Neural progenitor cell (in vitro differentiated cells): ENCODE data around the gene TMEM183A. TPM values are rescaled to one million over a fixed set of nuclear protein-coding genes. Genes with fewer than 3 reads are reported as not detected.

Experiments
- DNase-seq: peaks from one replicate; pipeline ENCODE4 v3.0.0-alpha.2; 2016; ENCODE audit warnings: low spot score
- H2AFZ ChIP-seq: fragments of 200-600 bp; sonication (generic); replicated peaks from 2 replicates; pipeline ENCODE4 v1.6.1; 2016; ENCODE audit warnings: antibody characterized with exemption
- H3F3A ChIP-seq: fragments of 200-600 bp; sonication (generic); 2 replicates; pipeline ENCODE4 v1.6.1; 2016; ENCODE audit warnings: antibody characterized with exemption, low read depth
- H3K27ac ChIP-seq: fragments of 200-600 bp; sonication (generic); 2 replicates; pipeline ENCODE4 v1.5.1; 2016; ENCODE audit warnings: mild to moderate bottlenecking
- H3K27me3 ChIP-seq: fragments of 200-600 bp; sonication (generic); 2 replicates; pipeline ENCODE4 v1.6.1; 2016; ENCODE audit warnings: mild to moderate bottlenecking, moderate library complexity
- H3K36me3 ChIP-seq: fragments of 200-600 bp; sonication (generic); 2 replicates; pipeline ENCODE4 v1.5.1; 2016
- H3K4me1 ChIP-seq: fragments of 200-600 bp; sonication (generic); 2 replicates; pipeline ENCODE4 v1.6.1; 2016; ENCODE audit warnings: mixed run types
- H3K4me2 ChIP-seq: fragments of 200-600 bp; sonication (generic); 2 replicates; pipeline ENCODE4 v1.6.1; 2016
- H3K4me3 ChIP-seq: fragments of 200-600 bp; sonication (generic); 2 replicates; pipeline ENCODE4 v1.5.1; 2016
- H3K79me2 ChIP-seq: fragments of 200-600 bp; sonication (generic); 2 replicates; pipeline ENCODE4 v1.6.1; 2016; ENCODE audit warnings: low read depth
- H3K9ac ChIP-seq: fragments of 200-600 bp; sonication (generic); 2 replicates; pipeline ENCODE4 v1.6.1; 2016
- H3K9me3 ChIP-seq: fragments of 200-600 bp; sonication (generic); 2 replicates; pipeline ENCODE4 v1.5.1; 2016; ENCODE audit warnings: low read depth
- H4K20me1 ChIP-seq: fragments of 200-600 bp; sonication (generic); 2 replicates; pipeline ENCODE4 v1.6.1; 2016; ENCODE audit warnings: low read depth
- H3K27ac Mint-ChIP-seq: 3 replicates; pipeline ENCODE4 v1.8.0; 2021; ENCODE audit warnings: mixed read lengths
- H3K27me3 Mint-ChIP-seq: 2 replicates; pipeline ENCODE4 v1.8.0; 2022; ENCODE audit warnings: low read depth, mild to moderate bottlenecking, inconsistent platforms, moderate library complexity, mixed read lengths; ENCODE audit not compliant: insufficient read depth
- H3K36me3 Mint-ChIP-seq: 3 replicates; pipeline ENCODE4 v1.8.0; 2021; ENCODE audit warnings: mixed read lengths
- H3K4me1 Mint-ChIP-seq: 3 replicates; pipeline ENCODE4 v1.8.0; 2021; ENCODE audit warnings: mixed read lengths
- H3K4me3 Mint-ChIP-seq: 3 replicates; pipeline ENCODE4 v1.8.0; 2021; ENCODE audit warnings: mild to moderate bottlenecking, moderate library complexity, mixed read lengths
- H3K9me3 Mint-ChIP-seq: 3 replicates; pipeline ENCODE4 v1.8.0; 2020; ENCODE audit warnings: mixed read lengths
- EZH2 ChIP-seq: fragments of 200-600 bp; sonication (generic); IDR thresholded peaks from 2 replicates; pipeline ENCODE4 v1.6.1; 2017; ENCODE audit warnings: antibody characterized with exemption, mild to moderate bottlenecking, moderate library complexity
- EZH2phosphoT487 ChIP-seq: fragments of 200-600 bp; sonication (generic); IDR thresholded peaks from 2 replicates; pipeline ENCODE4 v1.6.1; 2017; ENCODE audit warnings: antibody characterized with exemption
- total RNA-seq: library from RNA; depleted of rRNA; stranded (reverse); fragments of >200 nt; gene quantifications from 2 replicates; pipeline ENCODE4 v1.2.3, GENCODE V29; 2015; ENCODE audit warnings: low replicate concordance
- TF ChIP-seq, protein P1 (sequence below): fragments of 200-600 bp; sonication (generic); IDR thresholded peaks from 2 replicates; pipeline ENCODE4 v1.5.1; 2017; ENCODE audit warnings: antibody characterized with exemption, mild to moderate bottlenecking

Gene TMEM183A
- total RNA-seq, 1 donor from 2014 or later = 92.4 TPM

DNA sequence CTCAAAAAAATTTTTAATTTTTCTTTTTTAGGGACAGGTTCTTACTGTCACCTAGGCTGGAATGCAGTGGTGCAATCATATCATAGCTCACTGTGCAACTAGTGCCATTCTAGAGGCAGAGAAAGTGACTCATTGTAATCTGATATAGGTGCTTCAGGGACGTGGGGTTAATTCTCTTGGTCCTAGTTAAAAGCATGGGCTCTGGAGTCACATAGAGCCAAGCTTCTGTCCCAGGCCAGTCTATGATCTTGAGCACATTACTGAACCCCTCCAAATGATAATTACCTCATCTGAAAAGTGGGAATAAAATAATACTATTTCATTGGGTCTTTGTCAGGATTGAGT lies 47.9 kb upstream of the TMEM183A start:
- Histone ChIP-seq H3K4me2 (no peak overlapping the region), H3F3A (peaks cover 5% of the 10 kb centered on the region), H3K9ac (no peak overlapping the region), H3K4me3 (no peak overlapping the region), H3K9me3 (no peaks in the 10 kb centered on the region), H2AFZ (no peak overlapping the region), H3K79me2 (peaks cover 38% of the 10 kb centered on the region), H3K27ac (no peak overlapping the region), H3K4me1 (peaks cover 6% of the 10 kb centered on the region), H4K20me1 (peaks cover 36% of the 10 kb centered on the region), H3K36me3 (no peaks in the 10 kb centered on the region), H3K27me3 (peaks cover 8% of the 10 kb centered on the region)
- Mint-ChIP-seq H3K36me3 (no peaks in the 10 kb centered on the region), H3K4me1 (peaks cover 17% of the 10 kb centered on the region), H3K9me3 (no peaks in the 10 kb centered on the region), H3K27ac (no peak overlapping the region), H3K4me3 (peak overlapping the region; percentile 91), H3K27me3 (peaks cover 8% of the 10 kb centered on the region)
- no peak for TF ChIP-seq EZH2phosphoT487
- TF ChIP-seq, protein P1, sequence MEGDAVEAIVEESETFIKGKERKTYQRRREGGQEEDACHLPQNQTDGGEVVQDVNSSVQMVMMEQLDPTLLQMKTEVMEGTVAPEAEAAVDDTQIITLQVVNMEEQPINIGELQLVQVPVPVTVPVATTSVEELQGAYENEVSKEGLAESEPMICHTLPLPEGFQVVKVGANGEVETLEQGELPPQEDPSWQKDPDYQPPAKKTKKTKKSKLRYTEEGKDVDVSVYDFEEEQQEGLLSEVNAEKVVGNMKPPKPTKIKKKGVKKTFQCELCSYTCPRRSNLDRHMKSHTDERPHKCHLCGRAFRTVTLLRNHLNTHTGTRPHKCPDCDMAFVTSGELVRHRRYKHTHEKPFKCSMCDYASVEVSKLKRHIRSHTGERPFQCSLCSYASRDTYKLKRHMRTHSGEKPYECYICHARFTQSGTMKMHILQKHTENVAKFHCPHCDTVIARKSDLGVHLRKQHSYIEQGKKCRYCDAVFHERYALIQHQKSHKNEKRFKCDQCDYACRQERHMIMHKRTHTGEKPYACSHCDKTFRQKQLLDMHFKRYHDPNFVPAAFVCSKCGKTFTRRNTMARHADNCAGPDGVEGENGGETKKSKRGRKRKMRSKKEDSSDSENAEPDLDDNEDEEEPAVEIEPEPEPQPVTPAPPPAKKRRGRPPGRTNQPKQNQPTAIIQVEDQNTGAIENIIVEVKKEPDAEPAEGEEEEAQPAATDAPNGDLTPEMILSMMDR = no peak
- no peak for TF ChIP-seq EZH2
- no peak for DNase-seq

DNA sequence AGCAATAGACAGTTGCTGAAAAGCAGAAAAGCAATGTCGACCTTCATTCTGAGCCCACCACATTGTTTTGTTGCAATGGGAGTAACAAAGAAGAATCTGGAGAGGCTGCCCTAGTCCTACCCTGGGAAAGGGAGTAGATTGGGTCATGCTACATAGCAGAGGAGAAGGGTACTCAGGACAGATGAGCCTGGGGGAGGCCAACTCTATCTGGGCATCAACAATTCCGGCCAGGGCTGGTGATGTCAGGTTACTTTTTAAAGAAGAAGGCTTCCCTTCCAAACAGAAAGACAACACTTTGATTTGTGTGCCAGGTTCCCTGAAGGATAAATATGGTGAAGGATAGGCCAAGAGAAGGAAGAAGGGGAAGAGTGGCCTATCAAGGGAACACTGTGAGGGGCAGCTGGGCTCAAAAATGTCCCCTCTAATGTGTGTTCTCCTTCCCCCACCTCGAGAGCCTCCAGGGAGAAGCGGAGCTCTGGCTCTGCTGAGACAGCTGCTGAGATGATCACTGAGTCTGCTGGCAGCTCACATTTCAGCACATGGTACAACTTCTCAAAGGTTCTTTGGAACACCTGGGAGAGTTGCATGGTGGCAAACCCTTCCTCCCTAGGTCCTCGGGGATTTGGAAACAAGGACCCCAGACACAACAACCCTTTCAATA lies 45.8 kb upstream of the TMEM183A start:
- H3K27me3 Mint-ChIP-seq = peaks cover 11% of the 10 kb centered on the region
- H3K9me3 ChIP-seq = no peaks in the 10 kb centered on the region
- H3K4me3 ChIP-seq = no peak overlapping the region
- H3K4me2 ChIP-seq = no peak overlapping the region
- H3K27me3 ChIP-seq = peaks cover 8% of the 10 kb centered on the region
- H3K4me3 Mint-ChIP-seq = no peak overlapping the region
- H3K4me1 ChIP-seq = peaks cover 6% of the 10 kb centered on the region
- no peak overlapping the region for H2AFZ ChIP-seq
- H3K27ac Mint-ChIP-seq = no peak overlapping the region
- H3K27ac ChIP-seq = no peak overlapping the region
- no peaks in the 10 kb centered on the region for H3K36me3 ChIP-seq
- H3K36me3 Mint-ChIP-seq = peaks cover 2% of the 10 kb centered on the region
- TF ChIP-seq EZH2 = no peak
- no peak for DNase-seq
- H3K9ac ChIP-seq = no peak overlapping the region
- H4K20me1 ChIP-seq = peaks cover 16% of the 10 kb centered on the region
- H3F3A ChIP-seq = peaks cover 5% of the 10 kb centered on the region
- H3K4me1 Mint-ChIP-seq = peaks cover 20% of the 10 kb centered on the region
- H3K9me3 Mint-ChIP-seq = no peaks in the 10 kb centered on the region
- H3K79me2 ChIP-seq = peaks cover 17% of the 10 kb centered on the region

DNA sequence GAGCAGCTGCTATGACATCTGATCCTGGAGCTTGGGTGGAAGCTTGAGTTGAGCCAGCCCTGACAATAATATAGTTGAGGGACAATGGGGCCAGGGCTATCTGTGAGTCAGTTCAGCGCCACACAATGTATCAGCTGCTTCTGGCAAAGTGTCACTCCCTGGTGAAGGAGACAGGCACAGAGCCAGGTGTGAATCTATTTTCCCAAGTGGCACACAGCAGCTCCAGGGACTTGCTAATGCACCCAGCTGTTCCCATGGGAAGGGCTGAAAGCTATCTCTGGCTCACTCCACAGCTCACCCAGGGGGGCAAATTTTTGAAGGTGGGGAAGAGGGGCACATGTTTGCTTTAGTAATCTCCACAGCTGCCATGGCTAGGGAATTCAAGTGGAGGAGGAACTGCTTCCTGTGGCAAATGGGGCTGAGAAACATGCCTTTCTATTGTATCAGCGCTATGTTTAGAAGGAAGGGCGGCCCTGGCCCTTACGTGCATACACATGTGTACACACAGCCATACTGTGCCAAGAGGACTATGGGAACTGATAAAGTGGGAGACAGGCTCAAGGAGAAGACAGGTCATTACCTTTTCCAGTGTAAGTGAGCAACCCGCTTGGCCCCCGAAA lies 42.3 kb upstream of the TMEM183A start:
- no peak overlapping the region for H3K27ac ChIP-seq
- peaks cover 2% of the 10 kb centered on the region for H3K36me3 Mint-ChIP-seq
- no peak overlapping the region for H3K9ac ChIP-seq

More for the DNA sequence above, 42.3 kb upstream of the TMEM183A start:
- no peak overlapping the region for H3K27ac Mint-ChIP-seq
- no peak for TF ChIP-seq EZH2phosphoT487
- no peak for TF ChIP-seq EZH2
- TF ChIP-seq, protein P1 = no peak
- Histone ChIP-seq H3K4me3 (no peak overlapping the region), H3K9me3 (no peaks in the 10 kb centered on the region), H3F3A (peaks cover 18% of the 10 kb centered on the region), H3K4me2 (no peak overlapping the region), H3K27me3 (peaks cover 12% of the 10 kb centered on the region), H3K79me2 (no peaks in the 10 kb centered on the region), H3K4me1 (peaks cover 9% of the 10 kb centered on the region), H2AFZ (no peak overlapping the region), H4K20me1 (no peaks in the 10 kb centered on the region), H3K36me3 (no peaks in the 10 kb centered on the region)
- peak overlapping the region; percentile 57 for H3K4me3 Mint-ChIP-seq
- no peak for DNase-seq
- no peaks in the 10 kb centered on the region for H3K9me3 Mint-ChIP-seq
- H3K4me1 Mint-ChIP-seq = peaks cover 23% of the 10 kb centered on the region
- H3K27me3 Mint-ChIP-seq = peaks cover 8% of the 10 kb centered on the region
